CD4-positive, alpha-beta memory T cell (primary cell): ENCODE results near the gene OBP2B. TPM values are rescaled to one million over a fixed set of nuclear protein-coding genes. Genes with fewer than 3 reads are reported as not detected.
A peak's percentile ranks its signal among the peaks of the same experiment; 100 is the strongest.

Experiments used
- CTCF ChIA-PET: fragments of 350-600 bp; sonication (Branson Sonifier 250); formaldehyde crosslinking; loops from one replicate; lab custom pipeline; 2021; ENCODE audit warnings: inconsistent platforms; ENCODE audit not compliant: partially characterized antibody; lab: Charles Lee
- POLR2A ChIA-PET: fragments of 350-600 bp; sonication (Branson Sonifier 250); formaldehyde crosslinking; loops from one replicate; lab custom pipeline; 2021; ENCODE audit not compliant: partially characterized antibody; lab: Charles Lee
- DNase-seq, 5 donors: peaks; one replicate each; pipeline versions ENCODE4 v3.0.0 to v3.0.0-alpha.2; 2020 to 2022; ENCODE audit warnings: mixed read lengths in 1 of 5
- H3K27ac ChIP-seq: one replicate; pipeline ENCODE4 v1.7.0; 2013; ENCODE audit warnings: low read depth, low read length
- H3K27me3 ChIP-seq: 2 replicates; pipeline ENCODE4 v1.7.0; 2013; ENCODE audit warnings: mild to moderate bottlenecking, low read length, moderate library complexity; ENCODE audit not compliant: insufficient read depth
- H3K36me3 ChIP-seq: 2 replicates; pipeline ENCODE4 v1.7.0; 2013; ENCODE audit warnings: mild to moderate bottlenecking, low read length, moderate library complexity; ENCODE audit not compliant: insufficient read depth
- H3K4me1 ChIP-seq: 2 replicates; pipeline ENCODE4 v1.7.0; 2013; ENCODE audit warnings: mild to moderate bottlenecking, low read length, moderate library complexity; ENCODE audit not compliant: insufficient read depth
- H3K4me3 ChIP-seq, 2 donors: one replicate each; pipeline ENCODE4 v1.7.0; 2013; ENCODE audit warnings: low read length in 2 of 2, mild to moderate bottlenecking in 1 of 2
- H3K9me3 ChIP-seq, 2 donors: one replicate each; pipeline ENCODE4 v1.7.0; 2013; ENCODE audit warnings: low read length in 2 of 2, control low read depth in 1 of 2; ENCODE audit not compliant: control insufficient read depth in 1 of 2
- H3K27ac Mint-ChIP-seq, 7 donors: one replicate each; pipeline ENCODE4 v1.8.0; 2020 to 2021; ENCODE audit warnings: mixed read lengths in 7 of 7, mild to moderate bottlenecking in 6 of 7, inconsistent platforms in 3 of 7, moderate library complexity in 3 of 7
- H3K27me3 Mint-ChIP-seq, 2 donors: one replicate each; pipeline ENCODE4 v1.8.0; 2020 to 2021; ENCODE audit warnings: mixed read lengths in 2 of 2
- H3K36me3 Mint-ChIP-seq, 2 donors: one replicate each; pipeline ENCODE4 v1.8.0; 2020 to 2021; ENCODE audit warnings: mixed read lengths in 2 of 2, inconsistent platforms in 1 of 2, mild to moderate bottlenecking in 1 of 2
- H3K4me1 Mint-ChIP-seq, 4 donors: one replicate each; pipeline ENCODE4 v1.8.0; 2020 to 2021; ENCODE audit warnings: mixed read lengths in 4 of 4, mild to moderate bottlenecking in 1 of 4
- H3K4me3 Mint-ChIP-seq, 8 donors: one replicate each; pipeline ENCODE4 v1.8.0; 2020 to 2021; ENCODE audit warnings: mixed read lengths in 8 of 8, mild to moderate bottlenecking in 7 of 8, moderate library complexity in 6 of 8, inconsistent platforms in 3 of 8
- H3K9me3 Mint-ChIP-seq, 8 donors: one replicate each; pipeline ENCODE4 v1.8.0; 2020 to 2021; ENCODE audit warnings: mixed read lengths in 8 of 8, mild to moderate bottlenecking in 5 of 8, inconsistent platforms in 3 of 8, moderate library complexity in 1 of 8
- intact Hi-C: fragments of 100-400 bp; cut with micrococcal nuclease; formaldehyde crosslinking; loops from one replicate; pipeline ENCODE4 v1.15.1; 2023
- polyA plus RNA-seq, 2 donors: library from polyadenylated mRNA; unstranded; fragments of 300-500 nt; fragmentation: Illumina TruSeq; gene quantifications; one replicate each; pipeline ENCODE4 v1.2.3, GENCODE V29; 2021
- total RNA-seq, 2 experiments: library from RNA; stranded (reverse); gene quantifications; one replicate each; pipeline ENCODE4 v1.2.3, GENCODE V29; 2021

The OBP2B gene
- total and polyA plus RNA-seq, 4 experiments from 2014 or later, result not detected

- Mint-ChIP-seq H3K27ac (no peak overlapping the region), H3K27me3 (no peaks in the 10 kb centered on the region), H3K4me3 (no peak overlapping the region), H3K36me3 (no peaks in the 10 kb centered on the region), H3K4me1 (peaks cover 0 to 5% (median 4%) of the 10 kb centered on the region in 4 donors), H3K9me3 (no peaks in the 10 kb centered on the region)
- H3K4me1 ChIP-seq, result peaks cover 12% of the 10 kb centered on the region
- H3K9me3 ChIP-seq, result no peaks in the 10 kb centered on the region
- POLR2A ChIA-PET, result no interaction called here
- H3K4me3 ChIP-seq, result no peak overlapping the region
- no peaks in the 10 kb centered on the region for H3K36me3 ChIP-seq
- intact Hi-C loops, result no loop called here
- no peak overlapping the region for H3K27ac ChIP-seq
- DNase-seq, result no peak
- CTCF ChIA-PET, result no interaction called here
- no peaks in the 10 kb centered on the region for H3K27me3 ChIP-seq
These were observed 42.7 kb downstream of the OBP2B start for GRCh38 chr9:133166392-133166791.

GRCh38 chr9:133165452-133165730 is 43.7 kb downstream of the OBP2B start:
- Histone ChIP-seq H3K27ac (no peak overlapping the region), H3K27me3 (no peaks in the 10 kb centered on the region), H3K4me1 (peaks cover 12% of the 10 kb centered on the region), H3K9me3 (no peaks in the 10 kb centered on the region), H3K36me3 (no peaks in the 10 kb centered on the region), H3K4me3 (no peak overlapping the region)
- CTCF ChIA-PET, result no interaction called here
- Mint-ChIP-seq H3K36me3 (no peaks in the 10 kb centered on the region), H3K27ac (peak overlapping the region in 1 of 7 donors; percentile 53), H3K4me1 (peaks cover 3 to 11% (median 7%) of the 10 kb centered on the region in 4 donors), H3K9me3 (no peaks in the 10 kb centered on the region), H3K27me3 (no peaks in the 10 kb centered on the region), H3K4me3 (no peak overlapping the region)
- DNase-seq, result no peak
- intact Hi-C loops, result no loop called here
- POLR2A ChIA-PET, result no interaction called here

GRCh38 chr9:133164191-133164590 is 44.9 kb downstream of the OBP2B start:
- Histone ChIP-seq H3K9me3 (no peaks in the 10 kb centered on the region), H3K27me3 (no peaks in the 10 kb centered on the region), H3K4me1 (peaks cover 12% of the 10 kb centered on the region), H3K27ac (no peak overlapping the region), H3K4me3 (peak overlapping the region in 1 of 2 donors; percentile 30), H3K36me3 (no peaks in the 10 kb centered on the region)
- Mint-ChIP-seq H3K4me1 (peaks cover 3 to 11% (median 7%) of the 10 kb centered on the region in 4 donors), H3K27me3 (no peaks in the 10 kb centered on the region), H3K36me3 (no peaks in the 10 kb centered on the region), H3K4me3 (peak overlapping the region in 7 of 8 donors; percentile 35 to 82 (median 59)), H3K27ac (peak overlapping the region in 1 of 7 donors; percentile 73), H3K9me3 (no peaks in the 10 kb centered on the region)
- POLR2A ChIA-PET, result interaction anchor here (0.5 to 0.7 kb wide), 2 partner anchors 8 to 133 kb away, joined by 3 to 4 read pairs; partner anchors contain the start of gene GTF3C5
- no peak for DNase-seq
- intact Hi-C loops, result no loop called here
- CTCF ChIA-PET, result interaction anchor here (0.7 to 1.1 kb wide), 2 partner anchors 13 to 61 kb away, joined by 3 read pairs; no protein-coding TSS in a partner anchor

GRCh38 chr9:133163504-133164172 is 45.4 kb downstream of the OBP2B start, which contains the start of gene GBGT1:
TSS of gene GBGT1 (minus strand) at chr9:133163914. CDS start at chr9:133162412, 1,502 bp downstream.
- no peaks in the 10 kb centered on the region for H3K9me3 Mint-ChIP-seq
- Histone ChIP-seq H3K27ac (peak within 1 kb of the TSS; percentile 20), H3K9me3 (no peaks in the 10 kb centered on the region), H3K4me3 (peak within 1 kb of the TSS in 1 of 2 donors; percentile 30), H3K27me3 (no peaks in the 10 kb centered on the region), H3K4me1 (peaks cover 12% of the 10 kb centered on the region), H3K36me3 (no peaks in the 10 kb centered on the region)
- DNase-seq, result peak in 2 of 5 donors; percentile 23 to 24
- no peaks in the 10 kb centered on the region for H3K27me3 Mint-ChIP-seq
- H3K36me3 Mint-ChIP-seq, result no peaks in the 10 kb centered on the region
- intact Hi-C loops, result no loop called here
- H3K27ac Mint-ChIP-seq, result peak within 1 kb of the TSS in 1 of 7 donors; percentile 73
- POLR2A ChIA-PET, result interaction anchor here (0.5 to 0.7 kb wide), 2 partner anchors 9 to 133 kb away, joined by 3 to 4 read pairs; partner anchors contain the start of gene GTF3C5
- peaks cover 3 to 11% (median 7%) of the 10 kb centered on the region in 4 donors for H3K4me1 Mint-ChIP-seq
- CTCF ChIA-PET, result interaction anchor here (0.7 to 1.1 kb wide), 2 partner anchors 14 to 60 kb away, joined by 3 read pairs; no protein-coding TSS in a partner anchor
- H3K4me3 Mint-ChIP-seq, result peak within 1 kb of the TSS; percentile 65 to 83 (median 76)

GRCh38 chr9:133162861-133163503 is 46.1 kb downstream of the OBP2B start:
- ChIA-PET CTCF (no interaction called here), POLR2A (no interaction called here)
- Mint-ChIP-seq H3K27me3 (no peaks in the 10 kb centered on the region), H3K36me3 (no peaks in the 10 kb centered on the region), H3K27ac (peak overlapping the region in 1 of 7 donors; percentile 83), H3K4me1 (peaks cover 3 to 11% (median 7%) of the 10 kb centered on the region in 4 donors), H3K9me3 (no peaks in the 10 kb centered on the region), H3K4me3 (peak overlapping the region; percentile 15 to 83 (median 67))
- no peaks in the 10 kb centered on the region for H3K9me3 ChIP-seq
- H3K36me3 ChIP-seq, result no peaks in the 10 kb centered on the region
- no peak for DNase-seq
- peaks cover 12% of the 10 kb centered on the region for H3K4me1 ChIP-seq
- intact Hi-C loops, result no loop called here
- no peaks in the 10 kb centered on the region for H3K27me3 ChIP-seq
- no peak overlapping the region for H3K27ac ChIP-seq
- H3K4me3 ChIP-seq, result peak overlapping the region in 1 of 2 donors; percentile 30

- Mint-ChIP-seq H3K4me3 (peak overlapping the region in 7 of 8 donors; percentile 8 to 77 (median 63)), H3K9me3 (no peaks in the 10 kb centered on the region), H3K36me3 (no peaks in the 10 kb centered on the region), H3K27ac (peak overlapping the region in 2 of 7 donors; percentile 34 to 60), H3K27me3 (no peaks in the 10 kb centered on the region), H3K4me1 (peaks cover 3 to 11% (median 7%) of the 10 kb centered on the region in 4 donors)
- DNase-seq, result no peak
- Histone ChIP-seq H3K27ac (no peak overlapping the region), H3K9me3 (no peaks in the 10 kb centered on the region), H3K4me1 (peaks cover 12% of the 10 kb centered on the region), H3K27me3 (no peaks in the 10 kb centered on the region), H3K4me3 (no peak overlapping the region), H3K36me3 (no peaks in the 10 kb centered on the region)
- ChIA-PET CTCF (interaction anchor here (1.1 to 19.9 kb wide), 2 partner anchors 26 to 53 kb away, joined by 3 to 596 read pairs; partner anchors contain the start of gene RALGDS), POLR2A (no interaction called here)
- intact Hi-C loops, result no loop called here
These were observed 47.5 kb downstream of the OBP2B start for GRCh38 chr9:133161547-133161950.
